DND-41 (cell line): Measurements from ENCODE around the gene RASL11A.
"Not testable (repeated sequence)": the region's sequence is repeated elsewhere in the genome, so short reads cannot be mapped to it uniquely, and the experiment has no call there.

ENCODE experiments used
- ATAC-seq: fragments of 200-7000 bp; cut with Tn5 transposase; 3 replicates; pipeline ENCODE4 v1.9.1; 2021; ENCODE audit warnings: low read depth; ENCODE audit not compliant: insufficient read depth
- DNase-seq: peaks from one replicate; pipeline ENCODE4 v3.0.0-alpha.2; 2020
- H2AFZ ChIP-seq: 2 replicates; pipeline ENCODE4 v1.6.0; 2012; ENCODE audit warnings: low read depth, low read length
- H3K27ac ChIP-seq: 2 replicates; pipeline ENCODE4 v1.5.1; 2012; ENCODE audit warnings: low read length, inconsistent platforms
- H3K27me3 ChIP-seq: fragments of 200-600 bp; sonication (generic); 2 replicates; pipeline ENCODE4 v1.6.0; 2012; ENCODE audit warnings: low read length, mild to moderate bottlenecking, inconsistent platforms; ENCODE audit not compliant: insufficient read depth, poor library complexity
- H3K36me3 ChIP-seq: 2 replicates; pipeline ENCODE4 v1.5.1; 2012; ENCODE audit warnings: low read length, inconsistent platforms; ENCODE audit not compliant: insufficient read depth
- H3K4me1 ChIP-seq: 2 replicates; pipeline ENCODE4 v1.5.1; 2012; ENCODE audit warnings: mild to moderate bottlenecking, low read length; ENCODE audit not compliant: insufficient read depth
- H3K4me2 ChIP-seq: 2 replicates; pipeline ENCODE4 v1.6.0; 2012; ENCODE audit warnings: mild to moderate bottlenecking, moderate library complexity, low read length, inconsistent platforms; ENCODE audit not compliant: insufficient read depth
- H3K4me3 ChIP-seq, 2 experiments: fragments of 200-600 bp in 1 of 2; shearing (Covaris generic) in 1 of 2; 2 replicates each; pipeline ENCODE4 v1.5.1; 2012 to 2016; ENCODE audit warnings: inconsistent platforms in 2 of 2, low read length in 2 of 2, mild to moderate bottlenecking in 2 of 2, low read depth in 1 of 2, moderate library complexity in 1 of 2
- H3K79me2 ChIP-seq: 2 replicates; pipeline ENCODE4 v1.6.0; 2012; ENCODE audit warnings: low read length, inconsistent platforms; ENCODE audit not compliant: insufficient read depth
- H3K9ac ChIP-seq: 2 replicates; pipeline ENCODE4 v1.6.0; 2012; ENCODE audit warnings: low read depth, mild to moderate bottlenecking, inconsistent platforms, low read length, moderate library complexity
- H3K9me3 ChIP-seq: 2 replicates; pipeline ENCODE4 v1.5.1; 2012; ENCODE audit warnings: low read length, moderate library complexity, mild to moderate bottlenecking, inconsistent platforms; ENCODE audit not compliant: insufficient read depth, severe bottlenecking
- H4K20me1 ChIP-seq: 2 replicates; pipeline ENCODE4 v1.6.0; 2012; ENCODE audit warnings: low read length; ENCODE audit not compliant: insufficient read depth
- CTCF ChIP-seq: IDR thresholded peaks from 2 replicates; pipeline ENCODE4 v1.5.1; 2012; ENCODE audit warnings: borderline replicate concordance, low read length, moderate library complexity, mild to moderate bottlenecking; ENCODE audit not compliant: poor library complexity, severe bottlenecking; ENCODE audit errors: extremely low read depth
- EZH2 ChIP-seq: IDR thresholded peaks from 3 replicates; pipeline ENCODE4 v1.6.1; 2012; ENCODE audit warnings: borderline replicate concordance, low read depth, mild to moderate bottlenecking, moderate library complexity, low read length, inconsistent platforms; ENCODE audit not compliant: severe bottlenecking

RASL11A gene

DNA sequence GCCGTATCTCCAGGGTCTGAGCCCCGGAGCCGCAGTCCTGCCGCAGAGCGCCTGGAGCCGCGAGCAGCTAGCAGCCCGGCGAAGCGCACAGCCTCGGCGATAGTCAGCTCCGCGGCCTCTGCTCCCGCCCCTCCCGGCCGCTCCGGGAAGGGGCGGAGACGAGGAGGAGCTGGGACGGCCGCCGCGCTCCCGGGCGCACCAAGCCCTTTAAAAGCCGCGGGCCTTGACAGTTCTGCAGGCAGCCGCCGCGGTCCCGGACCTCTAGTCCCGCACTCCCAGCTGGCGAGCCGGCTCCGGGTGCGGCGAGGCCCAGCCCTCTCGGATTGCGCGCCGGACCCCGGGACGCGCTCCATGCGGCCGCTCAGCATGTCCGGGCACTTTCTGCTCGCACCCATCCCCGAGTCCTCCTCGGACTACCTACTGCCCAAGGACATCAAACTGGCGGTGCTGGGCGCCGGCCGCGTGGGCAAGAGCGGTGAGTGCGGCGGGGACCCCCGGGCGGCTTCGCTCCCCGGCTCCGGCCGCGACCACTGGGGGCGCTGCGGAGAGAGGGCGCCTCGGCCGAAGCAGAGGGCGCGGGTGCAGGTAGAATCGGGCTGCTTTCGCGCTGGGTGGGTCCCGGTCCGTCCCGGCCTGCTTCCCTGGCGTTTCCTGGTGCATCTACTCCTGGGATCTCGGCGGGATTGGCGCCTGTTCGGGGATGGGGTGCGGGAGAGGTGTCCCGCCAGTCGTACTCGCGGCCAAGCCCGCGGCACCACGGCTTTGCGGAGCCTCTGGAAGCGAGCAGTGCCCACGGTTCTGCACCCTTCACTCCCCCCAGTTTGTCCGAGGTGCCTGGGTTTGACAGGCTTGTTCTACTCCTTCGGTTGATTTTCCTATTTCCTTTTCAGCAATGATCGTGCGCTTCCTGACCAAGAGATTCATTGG, at the start of gene RASL11A:
RASL11A (plus strand) TSS at position 237 of the 927 bp plus-strand sequence; CDS start at position 352, 115 bp downstream.
- H3K9ac ChIP-seq, result peak within 1 kb of the TSS; percentile 56
- H3K79me2 ChIP-seq, result no peaks in the 10 kb centered on the region
- peak within 1 kb of the TSS; percentile 30 to 70; a peak in 3 of 4 replicates for H3K4me3 ChIP-seq
- peak within 1 kb of the TSS; percentile 89 for H2AFZ ChIP-seq
- peak within 1 kb of the TSS; percentile 98 for H3K4me2 ChIP-seq
- H3K9me3 ChIP-seq, result no peaks in the 10 kb centered on the region
- H3K27ac ChIP-seq, result no peak within 1 kb of the TSS
- peak; percentile 60 for TF ChIP-seq EZH2
- peak; percentile 76 for TF ChIP-seq CTCF
- DNase-seq (peak; percentile 69), ATAC-seq (peak; percentile 96)
- H3K36me3 ChIP-seq, result no peaks in the 10 kb centered on the region
- peaks cover 16% of the 10 kb centered on the region for H3K4me1 ChIP-seq
- H4K20me1 ChIP-seq, result peaks cover 6% of the 10 kb centered on the region
- H3K27me3 ChIP-seq, result peaks cover 11% of the 10 kb centered on the region

DNA sequence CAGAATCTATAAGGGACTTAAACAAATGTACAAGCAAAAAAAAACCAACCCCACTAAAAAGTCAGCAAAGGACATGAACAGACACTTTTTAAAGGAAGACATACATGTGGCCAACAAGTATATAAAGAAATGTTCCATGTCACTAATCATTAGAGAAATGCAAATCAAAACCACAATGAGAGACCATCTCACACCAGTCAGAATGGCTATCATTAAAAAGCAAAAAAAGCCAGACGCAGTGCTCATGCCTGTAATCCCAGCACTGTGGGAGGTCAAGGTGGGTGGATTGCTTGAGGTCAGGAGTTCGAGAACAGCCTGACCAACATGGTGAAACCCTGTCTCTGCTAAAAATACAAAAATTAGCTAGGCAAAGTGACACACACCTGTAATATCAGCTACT, 48.5 kb upstream of the RASL11A start:
- not testable (repeated sequence) for H3K4me1 ChIP-seq, H3K9me3 ChIP-seq, ATAC-seq, H3K27me3 ChIP-seq, H3K36me3 ChIP-seq, H2AFZ ChIP-seq, H3K4me2 ChIP-seq, H3K79me2 ChIP-seq, H4K20me1 ChIP-seq, DNase-seq, H3K4me3 ChIP-seq, H3K27ac ChIP-seq, H3K9ac ChIP-seq

GRCh38 chr13:27226991-27227390, 43.6 kb upstream of the RASL11A start:
- ATAC-seq (no peak), DNase-seq (no peak)
- H3K79me2 ChIP-seq, result no peaks in the 10 kb centered on the region
- H3K4me2 ChIP-seq, result no peak overlapping the region
- H3K4me3 ChIP-seq, result no peak overlapping the region
- no peak overlapping the region for H3K27ac ChIP-seq
- H3K36me3 ChIP-seq, result no peaks in the 10 kb centered on the region
- peaks cover 8% of the 10 kb centered on the region for H3K27me3 ChIP-seq
- H2AFZ ChIP-seq, result no peak overlapping the region
- no peaks in the 10 kb centered on the region for H4K20me1 ChIP-seq
- H3K9ac ChIP-seq, result no peak overlapping the region
- H3K9me3 ChIP-seq, result peaks cover 2% of the 10 kb centered on the region
- no peaks in the 10 kb centered on the region for H3K4me1 ChIP-seq
- no peak for TF ChIP-seq CTCF
- no peak for TF ChIP-seq EZH2

- no peak overlapping the region for H3K4me2 ChIP-seq
- H3K27ac ChIP-seq, result no peak overlapping the region
- peaks cover 2% of the 10 kb centered on the region for H3K9me3 ChIP-seq
- no peaks in the 10 kb centered on the region for H3K4me1 ChIP-seq
- H3K79me2 ChIP-seq, result no peaks in the 10 kb centered on the region
- no peak for DNase-seq
- TF ChIP-seq EZH2 (no peak), CTCF (no peak)
- H3K9ac ChIP-seq, result no peak overlapping the region
- H2AFZ ChIP-seq, result no peak overlapping the region
- peaks cover 8% of the 10 kb centered on the region for H3K27me3 ChIP-seq
- no peaks in the 10 kb centered on the region for H4K20me1 ChIP-seq
- no peak overlapping the region for H3K4me3 ChIP-seq
- ATAC-seq, result no peak
- no peaks in the 10 kb centered on the region for H3K36me3 ChIP-seq
Observed at GRCh38 chr13:27228131-27228530, 42.5 kb upstream of the RASL11A start.
